ENCODE data around the gene EID2B.

EID2B gene

DNA sequence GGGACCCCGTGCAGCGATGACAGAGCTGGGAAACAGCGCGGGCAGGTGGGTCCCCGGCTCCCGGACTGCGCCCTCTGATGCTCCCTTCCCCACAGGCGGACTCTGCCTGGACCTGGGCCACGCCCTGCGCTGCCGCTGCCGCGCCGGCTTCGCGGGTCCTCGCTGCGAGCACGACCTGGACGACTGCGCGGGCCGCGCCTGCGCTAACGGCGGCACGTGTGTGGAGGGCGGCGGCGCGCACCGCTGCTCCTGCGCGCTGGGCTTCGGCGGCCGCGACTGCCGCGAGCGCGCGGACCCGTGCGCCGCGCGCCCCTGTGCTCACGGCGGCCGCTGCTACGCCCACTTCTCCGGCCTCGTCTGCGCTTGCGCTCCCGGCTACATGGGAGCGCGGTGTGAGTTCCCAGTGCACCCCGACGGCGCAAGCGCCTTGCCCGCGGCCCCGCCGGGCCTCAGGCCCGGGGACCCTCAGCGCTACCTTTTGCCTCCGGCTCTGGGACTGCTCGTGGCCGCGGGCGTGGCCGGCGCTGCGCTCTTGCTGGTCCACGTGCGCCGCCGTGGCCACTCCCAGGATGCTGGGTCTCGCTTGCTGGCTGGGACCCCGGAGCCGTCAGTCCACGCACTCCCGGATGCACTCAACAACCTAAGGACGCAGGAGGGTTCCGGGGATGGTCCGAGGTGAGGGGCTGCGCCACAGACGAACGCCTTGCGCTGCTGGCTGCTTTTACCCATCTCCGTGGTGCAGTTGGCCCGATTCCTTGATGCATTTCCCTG is 25.5 kb downstream of the EID2B start:
- TF ChIP-seq, protein P1, sequence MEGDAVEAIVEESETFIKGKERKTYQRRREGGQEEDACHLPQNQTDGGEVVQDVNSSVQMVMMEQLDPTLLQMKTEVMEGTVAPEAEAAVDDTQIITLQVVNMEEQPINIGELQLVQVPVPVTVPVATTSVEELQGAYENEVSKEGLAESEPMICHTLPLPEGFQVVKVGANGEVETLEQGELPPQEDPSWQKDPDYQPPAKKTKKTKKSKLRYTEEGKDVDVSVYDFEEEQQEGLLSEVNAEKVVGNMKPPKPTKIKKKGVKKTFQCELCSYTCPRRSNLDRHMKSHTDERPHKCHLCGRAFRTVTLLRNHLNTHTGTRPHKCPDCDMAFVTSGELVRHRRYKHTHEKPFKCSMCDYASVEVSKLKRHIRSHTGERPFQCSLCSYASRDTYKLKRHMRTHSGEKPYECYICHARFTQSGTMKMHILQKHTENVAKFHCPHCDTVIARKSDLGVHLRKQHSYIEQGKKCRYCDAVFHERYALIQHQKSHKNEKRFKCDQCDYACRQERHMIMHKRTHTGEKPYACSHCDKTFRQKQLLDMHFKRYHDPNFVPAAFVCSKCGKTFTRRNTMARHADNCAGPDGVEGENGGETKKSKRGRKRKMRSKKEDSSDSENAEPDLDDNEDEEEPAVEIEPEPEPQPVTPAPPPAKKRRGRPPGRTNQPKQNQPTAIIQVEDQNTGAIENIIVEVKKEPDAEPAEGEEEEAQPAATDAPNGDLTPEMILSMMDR (IDR thresholded peaks at IDR 0.05) = no peak

DNA sequence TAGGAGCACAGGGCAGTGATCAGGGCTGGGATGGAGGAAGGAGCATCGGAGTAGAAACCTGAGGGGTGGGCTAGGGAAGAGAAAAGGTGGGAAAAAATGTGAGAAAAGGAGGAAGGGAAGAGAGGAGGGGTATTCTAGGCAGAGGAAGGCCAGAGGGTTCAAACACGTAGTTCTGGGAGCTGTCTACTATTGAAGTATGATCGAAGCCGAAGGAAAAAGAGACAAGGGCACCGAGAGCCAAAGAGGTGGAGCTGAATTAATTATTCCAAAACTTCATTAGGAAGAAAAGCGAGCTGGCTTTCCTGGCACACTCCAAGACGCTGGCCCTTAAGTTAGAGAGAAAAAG is 26.1 kb downstream of the EID2B start:
- TF ChIP-seq, protein P1 (IDR thresholded peaks at IDR 0.05) = no peak

DNA sequence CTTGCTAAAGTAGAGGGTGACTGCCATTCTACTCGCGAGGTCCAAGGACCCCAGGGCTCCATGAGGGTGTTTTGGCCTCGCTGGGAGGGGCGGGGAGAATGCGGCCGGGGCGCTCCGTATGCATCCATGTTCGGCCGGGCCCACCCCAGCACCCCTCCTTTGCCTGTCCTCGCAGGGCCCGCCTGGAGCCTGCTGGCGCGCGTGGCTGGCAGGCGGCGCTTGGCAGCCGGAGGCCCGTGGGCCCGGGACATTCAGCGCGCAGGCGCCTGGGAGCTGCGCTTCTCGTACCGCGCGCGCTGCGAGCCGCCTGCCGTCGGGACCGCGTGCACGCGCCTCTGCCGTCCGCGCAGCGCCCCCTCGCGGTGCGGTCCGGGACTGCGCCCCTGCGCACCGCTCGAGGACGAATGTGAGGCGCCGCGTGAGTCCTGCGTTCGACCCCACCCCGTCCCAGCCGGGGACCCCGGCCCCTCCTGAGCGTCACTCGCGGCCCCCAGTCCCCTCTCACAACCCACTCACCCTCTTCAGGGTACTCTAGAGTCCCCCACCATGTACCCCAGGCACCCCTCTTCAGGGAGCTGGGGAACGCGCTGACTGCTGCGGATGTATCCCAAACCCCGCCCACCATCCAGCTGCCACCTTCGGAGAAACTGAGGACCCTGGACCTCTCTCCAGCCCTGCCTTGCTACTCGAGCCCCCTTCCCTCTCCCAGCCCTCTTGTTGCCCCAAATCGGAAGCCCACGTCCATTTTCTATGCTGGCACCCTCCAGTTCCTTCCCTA is 29.8 kb downstream of the EID2B start:
- TF ChIP-seq, protein P1 (IDR thresholded peaks at IDR 0.05) = peak; percentile 89

DNA sequence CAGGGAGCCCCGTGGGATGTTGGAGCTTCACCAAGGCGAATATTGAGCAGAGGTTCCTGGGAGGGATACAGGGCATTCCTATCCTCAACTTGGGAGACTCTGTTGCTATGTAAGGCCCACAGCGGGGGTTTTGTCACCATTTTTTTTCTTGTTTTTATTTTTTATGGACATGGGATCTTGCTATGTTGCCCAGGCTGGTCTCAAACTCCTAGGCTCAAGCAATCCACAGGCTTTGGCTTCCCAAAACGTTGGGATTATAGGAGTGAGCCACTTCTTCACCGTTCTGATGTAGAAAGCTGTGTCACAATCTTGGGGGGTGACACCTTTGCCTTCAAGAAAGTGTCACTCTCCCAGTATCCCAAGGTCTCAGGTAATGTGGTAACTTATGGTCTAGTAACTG is 31.3 kb downstream of the EID2B start:
- TF ChIP-seq, protein P1 (IDR thresholded peaks at IDR 0.05) = no peak

DNA sequence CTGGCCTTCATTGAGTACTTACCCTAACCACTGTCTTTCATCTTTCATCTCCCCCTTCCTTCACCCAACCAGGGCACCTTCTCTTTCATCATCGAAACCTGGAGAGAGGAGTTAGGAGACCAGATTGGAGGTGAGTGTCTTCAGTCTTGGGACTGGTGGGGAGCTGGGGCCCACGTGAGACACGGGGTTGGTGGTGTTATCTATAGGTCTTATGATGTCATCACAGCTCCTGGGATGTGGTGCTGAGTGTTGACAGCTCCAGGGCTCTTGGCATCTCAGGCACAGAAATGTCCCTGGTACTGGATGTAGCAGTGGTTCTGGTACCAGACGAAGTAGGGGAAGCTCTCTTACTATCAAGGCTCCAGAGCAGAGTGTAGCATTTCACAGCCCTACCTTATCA is 32.1 kb downstream of the EID2B start:
- TF ChIP-seq, protein P1 (IDR thresholded peaks at IDR 0.05) = no peak

DNA sequence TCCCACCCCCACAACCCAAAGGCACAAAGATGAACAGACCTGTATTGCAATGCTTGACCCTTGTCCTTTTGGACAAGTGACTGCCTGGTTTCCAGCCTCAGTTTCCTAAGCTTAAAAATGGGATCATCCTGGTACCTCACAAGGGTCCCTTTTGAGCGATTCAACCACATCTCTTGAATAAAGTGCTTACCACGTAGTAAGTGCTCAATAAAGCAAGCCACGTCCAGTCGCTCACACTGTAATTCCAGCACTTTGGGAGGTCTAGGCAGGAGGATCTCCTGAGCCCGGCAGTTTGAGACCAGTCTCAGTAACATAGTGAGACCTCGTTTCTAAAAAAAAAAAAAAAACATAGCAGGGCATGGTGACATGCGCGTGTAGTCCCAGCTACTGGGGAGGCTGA is 32.7 kb downstream of the EID2B start:
- TF ChIP-seq, protein P1 (IDR thresholded peaks at IDR 0.05) = no peak

DNA sequence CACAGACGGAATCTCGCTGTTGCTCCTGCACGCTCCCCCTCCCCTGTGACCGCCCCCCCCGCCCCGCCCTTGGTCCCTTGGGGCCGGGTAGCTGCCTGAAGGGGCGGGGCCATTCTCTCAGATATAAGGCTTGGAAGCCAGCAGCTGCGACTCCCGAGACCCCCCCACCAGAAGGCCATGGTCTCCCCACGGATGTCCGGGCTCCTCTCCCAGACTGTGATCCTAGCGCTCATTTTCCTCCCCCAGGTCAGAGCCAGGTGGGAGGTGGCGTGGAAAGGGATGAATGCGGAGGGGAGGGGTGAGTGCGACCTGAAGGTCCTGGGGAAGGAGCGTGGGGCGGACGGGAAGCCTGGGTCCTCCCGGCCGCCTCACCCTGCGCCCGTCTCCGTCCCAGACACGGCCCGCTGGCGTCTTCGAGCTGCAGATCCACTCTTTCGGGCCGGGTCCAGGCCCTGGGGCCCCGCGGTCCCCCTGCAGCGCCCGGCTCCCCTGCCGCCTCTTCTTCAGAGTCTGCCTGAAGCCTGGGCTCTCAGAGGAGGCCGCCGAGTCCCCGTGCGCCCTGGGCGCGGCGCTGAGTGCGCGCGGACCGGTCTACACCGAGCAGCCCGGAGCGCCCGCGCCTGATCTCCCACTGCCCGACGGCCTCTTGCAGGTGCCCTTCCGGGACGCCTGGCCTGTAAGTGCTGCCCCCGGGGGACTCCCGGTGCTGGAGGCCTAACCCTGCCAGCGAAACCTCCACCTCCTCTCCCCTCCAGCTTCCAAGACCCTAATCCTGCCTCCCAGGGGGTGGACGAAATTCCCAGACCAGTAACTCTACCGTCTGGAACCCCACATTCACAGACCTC is 33.6 kb downstream of the EID2B start, which contains the start of gene DLL3:
Gene DLL3 (plus strand): TSS at position 150 of the 845 bp plus-strand sequence. CDS start 28 bp downstream, at position 178.
- TF ChIP-seq, protein P1 (IDR thresholded peaks at IDR 0.05) = no peak
